HG02884 (cell line): ENCODE measurements around the gene SYT1.

Experiments
- ATAC-seq: cut with Tn5 transposase; IDR thresholded peaks from one replicate; pipeline ENCODE4 v1.9.1; 2021; ENCODE audit warnings: mild to moderate bottlenecking, moderate library complexity; ENCODE audit not compliant: unreplicated experiment

Gene SYT1

GRCh38 chr12:79487386-79488110 lies 623.0 kb downstream of the SYT1 start:
- ATAC-seq = no peak
